CD14-positive monocyte (primary cell): ENCODE measurements around the gene ABLIM3. TPM values are rescaled to one million over a fixed set of nuclear protein-coding genes. Genes with fewer than 3 reads are reported as not detected.

ENCODE experiments used
- DNase-seq, 3 donors: peaks; one replicate each; pipeline ENCODE4 v3.0.0-alpha.2; 2011 to 2022
- H2AFZ ChIP-seq: 2 replicates; pipeline ENCODE4 v1.6.0; 2012; ENCODE audit warnings: mild to moderate bottlenecking, low read depth, low read length, inconsistent platforms; ENCODE audit not compliant: insufficient read depth, poor library complexity, severe bottlenecking
- H3K27ac ChIP-seq, 2 donors: 1 replicate in 1 of 2; 2 replicates in 1 of 2; pipeline ENCODE4 v1.5.1; 2012 to 2013; ENCODE audit warnings: low read length in 2 of 2, control low read depth in 1 of 2, inconsistent platforms in 1 of 2, low read depth in 1 of 2, mild to moderate bottlenecking in 1 of 2
- H3K27me3 ChIP-seq, 2 donors: one replicate each; pipeline versions ENCODE4 v1.6.0 to v1.6.1; 2011 to 2013; ENCODE audit warnings: low read length in 2 of 2; ENCODE audit not compliant: control insufficient read depth in 2 of 2, insufficient read depth in 2 of 2
- H3K36me3 ChIP-seq, 2 donors: replicated peaks in 1 of 2; 1 replicate in 1 of 2; 2 replicates in 1 of 2; pipeline versions ENCODE4 v1.5.1 to v1.6.1; 2012 to 2013; ENCODE audit warnings: low read length in 2 of 2, control low read depth in 1 of 2, inconsistent platforms in 1 of 2, mild to moderate bottlenecking in 1 of 2; ENCODE audit not compliant: insufficient read depth in 2 of 2, control insufficient read depth in 1 of 2
- H3K4me1 ChIP-seq, 2 donors: 1 replicate in 1 of 2; 2 replicates in 1 of 2; pipeline versions ENCODE4 v1.5.1 to v1.6.1; 2012 to 2013; ENCODE audit warnings: low read length in 2 of 2, control low read depth in 1 of 2, inconsistent platforms in 1 of 2, mild to moderate bottlenecking in 1 of 2, moderate library complexity in 1 of 2; ENCODE audit not compliant: insufficient read depth in 2 of 2, control insufficient read depth in 1 of 2
- H3K4me2 ChIP-seq: replicated peaks from 2 replicates; pipeline ENCODE3; 2012; ENCODE audit warnings: low read length, moderate library complexity, mild to moderate bottlenecking; ENCODE audit not compliant: poor library complexity, severe bottlenecking; ENCODE audit errors: extremely low read depth
- H3K4me3 ChIP-seq, 3 experiments: fragments of 200-600 bp in 1 of 3; sonication (generic) in 1 of 3; replicated peaks in 1 of 3; 1 replicate in 2 of 3; 2 replicates in 1 of 3; pipeline ENCODE4 v1.5.1; 2011 to 2013; ENCODE audit warnings: low read length in 3 of 3, mild to moderate bottlenecking in 3 of 3, control low read depth in 2 of 3, low read depth in 2 of 3, inconsistent platforms in 1 of 3, moderate library complexity in 1 of 3
- H3K79me2 ChIP-seq: 2 replicates; pipeline ENCODE4 v1.6.0; 2012; ENCODE audit warnings: mild to moderate bottlenecking, control low read depth, inconsistent platforms, low read length, moderate library complexity; ENCODE audit not compliant: insufficient read depth
- H3K9ac ChIP-seq: 2 replicates; pipeline ENCODE4 v1.6.0; 2017; ENCODE audit warnings: low read length, mild to moderate bottlenecking; ENCODE audit not compliant: insufficient read depth, poor library complexity, severe bottlenecking
- H3K9me3 ChIP-seq, 2 donors: replicated peaks in 1 of 2; 1 replicate in 1 of 2; 2 replicates in 1 of 2; pipeline versions ENCODE4 v1.5.1 to v1.6.1; 2012 to 2013; ENCODE audit warnings: low read length in 2 of 2, control low read depth in 1 of 2; ENCODE audit not compliant: control insufficient read depth in 1 of 2, insufficient read depth in 1 of 2
- H4K20me1 ChIP-seq: 2 replicates; pipeline ENCODE4 v1.6.0; 2012; ENCODE audit warnings: mild to moderate bottlenecking, low read length, control low read depth, moderate library complexity; ENCODE audit not compliant: insufficient read depth
- H3K27ac Mint-ChIP-seq, 7 donors: one replicate each; pipeline ENCODE4 v1.8.0; 2020; ENCODE audit warnings: mild to moderate bottlenecking in 7 of 7, mixed read lengths in 7 of 7, moderate library complexity in 6 of 7, inconsistent platforms in 2 of 7
- H3K27me3 Mint-ChIP-seq, 3 donors: one replicate each; pipeline ENCODE4 v1.8.0; 2021 to 2022; ENCODE audit warnings: low read depth in 3 of 3, mild to moderate bottlenecking in 3 of 3, mixed read lengths in 3 of 3, moderate library complexity in 3 of 3, inconsistent platforms in 1 of 3
- H3K36me3 Mint-ChIP-seq, 2 donors: one replicate each; pipeline ENCODE4 v1.8.0; 2020; ENCODE audit warnings: mixed read lengths in 2 of 2, inconsistent platforms in 1 of 2, mild to moderate bottlenecking in 1 of 2
- H3K4me1 Mint-ChIP-seq: one replicate; pipeline ENCODE4 v1.8.0; 2020; ENCODE audit warnings: mild to moderate bottlenecking, mixed read lengths
- H3K4me3 Mint-ChIP-seq, 2 donors: one replicate each; pipeline ENCODE4 v1.8.0; 2020; ENCODE audit warnings: mild to moderate bottlenecking in 2 of 2, mixed read lengths in 2 of 2, moderate library complexity in 1 of 2
- H3K9me3 Mint-ChIP-seq, 7 donors: one replicate each; pipeline ENCODE4 v1.8.0; 2020 to 2022; ENCODE audit warnings: mixed read lengths in 7 of 7, mild to moderate bottlenecking in 6 of 7, moderate library complexity in 6 of 7, inconsistent platforms in 2 of 7
- WGBS: methylation state at CpG from one replicate; pipeline ENCODE4 v1.1.5; 2013; ENCODE audit warnings: missing lambda C conversion rate; ENCODE audit not compliant: insufficient coverage; 5-methylcytosine and 5-hydroxymethylcytosine counted together
- intact Hi-C, 2 donors: fragments of 100-400 bp; cut with micrococcal nuclease; formaldehyde crosslinking; loops; one replicate each; pipeline versions ENCODE4 v1.15.0 to v1.15.1; 2023
- polyA plus RNA-seq, 3 donors: library from polyadenylated mRNA; depleted of rRNA in 1 of 3; unstranded in 2 of 3; stranded (reverse) in 1 of 3; fragments of 300-500 nt in 2 of 3; fragments of >200 nt in 1 of 3; fragmentation: Illumina TruSeq in 2 of 3; gene quantifications; 1 replicate in 2 of 3; 2 replicates in 1 of 3; pipeline ENCODE4 v1.2.3, GENCODE V29; 2012 to 2021
- TF ChIP-seq, protein P1 (sequence below): fragments of 200-600 bp; IDR thresholded peaks from one replicate; pipeline ENCODE4 v1.8.0; 2022; ENCODE audit warnings: antibody characterized with exemption, mild to moderate bottlenecking

Gene ABLIM3
- polyA plus RNA-seq, 3 donors: 0.22 to 0.74 TPM; not detected in 1

DNA sequence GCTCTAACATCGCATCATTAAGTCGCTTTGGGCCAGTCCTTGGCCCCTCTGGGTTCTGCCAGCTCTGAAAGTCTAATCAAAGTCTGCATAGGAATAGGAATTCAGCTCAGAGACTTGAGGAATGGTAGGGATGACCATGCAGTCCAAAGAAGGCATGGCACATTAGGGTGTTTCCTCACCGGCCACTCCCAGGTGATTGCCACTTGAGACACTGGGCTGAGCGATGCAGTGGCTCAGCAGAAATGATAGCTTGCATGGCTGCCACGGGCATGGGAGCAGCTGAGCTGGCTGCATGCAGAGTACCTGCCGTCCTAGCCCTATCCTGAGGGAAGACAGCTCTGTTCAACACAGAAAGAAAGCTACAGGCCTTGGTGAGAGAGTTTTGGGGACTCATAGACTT lies 159.1 kb downstream of the ABLIM3 start:
- 95% methylated on average over 4 of the region's 6 CpGs for WGBS
- Mint-ChIP-seq H3K27ac (peak overlapping the region in 1 of 7 donors; percentile 15), H3K4me3 (no peak overlapping the region), H3K9me3 (no peaks in the 10 kb centered on the region), H3K4me1 (peaks cover 18% of the 10 kb centered on the region), H3K27me3 (peaks cover 7 to 19% (median 12%) of the 10 kb centered on the region in 3 donors), H3K36me3 (no peaks in the 10 kb centered on the region)
- no peak for DNase-seq
- H4K20me1 ChIP-seq: no peaks in the 10 kb centered on the region
- no peak overlapping the region for H2AFZ ChIP-seq
- no peak overlapping the region for H3K4me3 ChIP-seq
- H3K36me3 ChIP-seq: no peaks in the 10 kb centered on the region
- H3K79me2 ChIP-seq: no peaks in the 10 kb centered on the region
- H3K4me2 ChIP-seq: no peak overlapping the region
- H3K27ac ChIP-seq: no peak overlapping the region
- intact Hi-C loops: no loop called here
- TF ChIP-seq, protein P1, sequence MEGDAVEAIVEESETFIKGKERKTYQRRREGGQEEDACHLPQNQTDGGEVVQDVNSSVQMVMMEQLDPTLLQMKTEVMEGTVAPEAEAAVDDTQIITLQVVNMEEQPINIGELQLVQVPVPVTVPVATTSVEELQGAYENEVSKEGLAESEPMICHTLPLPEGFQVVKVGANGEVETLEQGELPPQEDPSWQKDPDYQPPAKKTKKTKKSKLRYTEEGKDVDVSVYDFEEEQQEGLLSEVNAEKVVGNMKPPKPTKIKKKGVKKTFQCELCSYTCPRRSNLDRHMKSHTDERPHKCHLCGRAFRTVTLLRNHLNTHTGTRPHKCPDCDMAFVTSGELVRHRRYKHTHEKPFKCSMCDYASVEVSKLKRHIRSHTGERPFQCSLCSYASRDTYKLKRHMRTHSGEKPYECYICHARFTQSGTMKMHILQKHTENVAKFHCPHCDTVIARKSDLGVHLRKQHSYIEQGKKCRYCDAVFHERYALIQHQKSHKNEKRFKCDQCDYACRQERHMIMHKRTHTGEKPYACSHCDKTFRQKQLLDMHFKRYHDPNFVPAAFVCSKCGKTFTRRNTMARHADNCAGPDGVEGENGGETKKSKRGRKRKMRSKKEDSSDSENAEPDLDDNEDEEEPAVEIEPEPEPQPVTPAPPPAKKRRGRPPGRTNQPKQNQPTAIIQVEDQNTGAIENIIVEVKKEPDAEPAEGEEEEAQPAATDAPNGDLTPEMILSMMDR: no peak
- no peaks in the 10 kb centered on the region for H3K9me3 ChIP-seq
- H3K4me1 ChIP-seq: peaks cover 7% of the 10 kb centered on the region in 2 donors
- no peak overlapping the region for H3K9ac ChIP-seq
- peaks cover 0 to 6% of the 10 kb centered on the region in 2 donors for H3K27me3 ChIP-seq

DNA sequence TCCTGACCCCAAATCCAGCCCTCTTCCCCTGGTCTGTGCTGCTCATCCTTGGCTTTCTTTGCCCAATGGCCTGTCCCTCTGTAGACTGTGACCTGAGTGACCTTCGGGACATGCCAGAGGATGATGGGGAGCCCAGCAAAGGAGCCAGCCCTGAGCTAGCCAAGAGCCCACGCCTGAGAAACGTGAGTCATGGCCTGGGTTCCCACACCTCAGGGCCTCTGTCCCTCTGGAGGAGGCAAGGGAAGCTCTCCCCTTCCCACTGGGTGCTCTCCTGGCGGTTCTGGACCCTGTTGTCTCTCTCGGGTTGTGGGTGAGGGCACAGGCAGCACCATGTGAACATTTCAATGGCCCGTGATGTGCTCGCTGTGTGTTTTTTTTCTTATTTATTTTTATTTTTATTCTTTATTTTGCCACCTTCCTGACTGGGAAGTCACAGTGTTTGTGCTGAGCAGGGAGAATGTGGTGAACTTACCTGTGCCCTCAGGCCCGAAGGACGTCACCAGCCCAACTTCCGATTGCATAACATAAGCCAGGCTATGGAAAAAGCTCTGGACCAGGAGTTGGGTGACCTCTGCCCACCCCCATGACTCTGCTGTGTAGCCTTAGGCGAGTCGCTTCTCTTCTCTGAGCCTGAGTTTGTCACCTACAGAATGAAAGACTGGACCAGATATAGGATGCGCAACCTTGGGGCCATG lies 159.9 kb downstream of the ABLIM3 start:
- peaks cover 18% of the 10 kb centered on the region for H3K4me1 Mint-ChIP-seq
- TF ChIP-seq, protein P1: no peak
- Histone ChIP-seq H3K4me1 (peaks cover 7% of the 10 kb centered on the region in 2 donors), H2AFZ (no peak overlapping the region), H3K27ac (no peak overlapping the region), H3K4me3 (no peak overlapping the region), H3K9me3 (no peaks in the 10 kb centered on the region), H3K27me3 (peaks cover 0 to 6% of the 10 kb centered on the region in 2 donors), H3K4me2 (no peak overlapping the region), H4K20me1 (no peaks in the 10 kb centered on the region), H3K9ac (no peak overlapping the region), H3K79me2 (no peaks in the 10 kb centered on the region), H3K36me3 (no peaks in the 10 kb centered on the region)
- peaks cover 7 to 19% (median 12%) of the 10 kb centered on the region in 3 donors for H3K27me3 Mint-ChIP-seq
- no peak overlapping the region for H3K27ac Mint-ChIP-seq
- no peak for DNase-seq
- H3K4me3 Mint-ChIP-seq: no peak overlapping the region
- 94% methylated on average over 6 of the region's 13 CpGs for WGBS
- intact Hi-C loops: no loop called here
- H3K36me3 Mint-ChIP-seq: no peaks in the 10 kb centered on the region
- no peaks in the 10 kb centered on the region for H3K9me3 Mint-ChIP-seq
